Kidney (tissue), 14 donors: ENCODE results near the gene FANCC. TPM values are rescaled to one million over a fixed set of nuclear protein-coding genes. Genes with fewer than 3 reads are reported as not detected.

Experiments used
- DNase-seq, 5 donors: peaks; one replicate each; pipeline ENCODE4 v3.0.0-alpha.2; 2013 to 2020
- FAIRE-seq: peaks from 2 replicates; lab custom pipeline; 2012; peaks lifted over from hg19 to GRCh38; lab: Jason Lieb, UNC
- H3K27ac ChIP-seq, 2 donors: one replicate each; pipeline ENCODE4 v1.7.0; 2013; ENCODE audit warnings: low read depth in 2 of 2, low read length in 2 of 2, inconsistent platforms in 1 of 2
- H3K27me3 ChIP-seq: one replicate; pipeline ENCODE4 v1.7.1; 2013; ENCODE audit warnings: low read length, inconsistent platforms; ENCODE audit not compliant: control insufficient read depth, insufficient read depth
- H3K36me3 ChIP-seq, 3 donors: one replicate each; pipeline versions ENCODE4 v1.7.0 to v1.7.1; 2013; ENCODE audit warnings: low read length in 3 of 3, control low read depth in 1 of 3, inconsistent platforms in 1 of 3; ENCODE audit not compliant: insufficient read depth in 3 of 3, control insufficient read depth in 2 of 3
- H3K4me1 ChIP-seq, 3 donors: one replicate each; pipeline versions ENCODE4 v1.7.0 to v1.7.1; 2013; ENCODE audit warnings: low read length in 3 of 3, inconsistent platforms in 1 of 3, low read depth in 1 of 3; ENCODE audit not compliant: control insufficient read depth in 2 of 3, insufficient read depth in 2 of 3
- H3K4me3 ChIP-seq, 3 donors: one replicate each; pipeline versions ENCODE4 v1.7.0 to v1.8.1; 2013; ENCODE audit warnings: low read length in 3 of 3, control low read depth in 1 of 3, inconsistent platforms in 1 of 3
- H3K9ac ChIP-seq, 3 donors: one replicate each; pipeline versions ENCODE4 v1.7.0 to v1.7.1; 2013; ENCODE audit warnings: low read length in 3 of 3, control low read depth in 1 of 3, inconsistent platforms in 1 of 3
- H3K9me3 ChIP-seq, 3 donors: one replicate each; pipeline versions ENCODE4 v1.7.0 to v1.7.1; 2013; ENCODE audit warnings: low read length in 3 of 3, control low read depth in 1 of 3, inconsistent platforms in 1 of 3; ENCODE audit not compliant: control insufficient read depth in 2 of 3, insufficient read depth in 1 of 3
- intact Hi-C: fragments of 100-400 bp; cut with DNase I; formaldehyde crosslinking; loops from one replicate; pipeline ENCODE4 v1.11.1; 2022
- polyA plus RNA-seq: library from polyadenylated mRNA; stranded (reverse); fragments of 350-450 nt; fragmentation: Illumina TruSeq; extraction: RNeasy Lipid Tissue Mini Kit (QIAGEN cat#74804); gene quantifications from one replicate; pipeline ENCODE4 v1.2.3, GENCODE V29; 2014; ENCODE audit warnings: low read depth, low replicate concordance; ENCODE audit not compliant: insufficient read depth
- total RNA-seq: library from RNA; stranded (reverse); fragmentation: NEBNext Ultra II Directional; extraction: Animal tissue kit (Norgen Biotek cat#: 25700); gene quantifications from one replicate; pipeline ENCODE4 v1.2.1, GENCODE V29; 2021
- TF ChIP-seq, protein P1 (sequence below): IDR thresholded peaks from 3 replicates; pipeline ENCODE4 v1.5.1; 2012; ENCODE audit warnings: mild to moderate bottlenecking, moderate library complexity, borderline replicate concordance; ENCODE audit not compliant: insufficient read depth; ENCODE audit errors: extremely low read depth
- donor health status: control.
- donor health status: control.
- donor health status: control.
- donor health status: control.
- donor health status: control.
- donor health status: DM: yes; HTN: yes; CAD: no.
- donor health status: Normal renal cell carcinoma (clear cell type).

FANCC gene
- total and polyA plus RNA-seq, 2 donors from 2014 or later: 7.5 to 10.8 TPM

DNA sequence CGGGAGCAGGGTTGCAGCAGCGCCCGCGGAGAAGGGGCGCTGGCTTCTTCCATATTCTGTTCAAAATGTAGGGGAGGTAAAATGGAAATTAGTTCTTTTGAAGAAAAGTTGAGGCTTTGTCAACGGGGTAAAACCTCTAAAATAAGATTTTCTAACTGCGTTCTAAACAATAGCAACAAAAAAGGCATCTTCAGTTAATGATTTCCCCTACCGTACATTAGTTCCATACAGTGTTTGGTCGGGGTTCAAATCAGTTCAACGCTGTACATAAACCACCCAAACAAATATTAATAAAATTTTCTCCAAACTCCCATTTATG lies 343 bp upstream of the FANCC start:
- Histone ChIP-seq H3K27ac (peak overlapping the region; percentile 81 to 96), H3K27me3 (no peaks in the 10 kb centered on the region), H3K4me1 (no peaks in the 10 kb centered on the region), H3K9ac (peak overlapping the region; percentile 31 to 66 (median 43)), H3K9me3 (no peaks in the 10 kb centered on the region), H3K36me3 (no peaks in the 10 kb centered on the region), H3K4me3 (peak overlapping the region; percentile 74 to 91 (median 76))
- TF ChIP-seq, protein P1, sequence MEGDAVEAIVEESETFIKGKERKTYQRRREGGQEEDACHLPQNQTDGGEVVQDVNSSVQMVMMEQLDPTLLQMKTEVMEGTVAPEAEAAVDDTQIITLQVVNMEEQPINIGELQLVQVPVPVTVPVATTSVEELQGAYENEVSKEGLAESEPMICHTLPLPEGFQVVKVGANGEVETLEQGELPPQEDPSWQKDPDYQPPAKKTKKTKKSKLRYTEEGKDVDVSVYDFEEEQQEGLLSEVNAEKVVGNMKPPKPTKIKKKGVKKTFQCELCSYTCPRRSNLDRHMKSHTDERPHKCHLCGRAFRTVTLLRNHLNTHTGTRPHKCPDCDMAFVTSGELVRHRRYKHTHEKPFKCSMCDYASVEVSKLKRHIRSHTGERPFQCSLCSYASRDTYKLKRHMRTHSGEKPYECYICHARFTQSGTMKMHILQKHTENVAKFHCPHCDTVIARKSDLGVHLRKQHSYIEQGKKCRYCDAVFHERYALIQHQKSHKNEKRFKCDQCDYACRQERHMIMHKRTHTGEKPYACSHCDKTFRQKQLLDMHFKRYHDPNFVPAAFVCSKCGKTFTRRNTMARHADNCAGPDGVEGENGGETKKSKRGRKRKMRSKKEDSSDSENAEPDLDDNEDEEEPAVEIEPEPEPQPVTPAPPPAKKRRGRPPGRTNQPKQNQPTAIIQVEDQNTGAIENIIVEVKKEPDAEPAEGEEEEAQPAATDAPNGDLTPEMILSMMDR: no peak
- no peak for FAIRE-seq
- DNase-seq: no peak
- intact Hi-C loops: no loop called here

DNA sequence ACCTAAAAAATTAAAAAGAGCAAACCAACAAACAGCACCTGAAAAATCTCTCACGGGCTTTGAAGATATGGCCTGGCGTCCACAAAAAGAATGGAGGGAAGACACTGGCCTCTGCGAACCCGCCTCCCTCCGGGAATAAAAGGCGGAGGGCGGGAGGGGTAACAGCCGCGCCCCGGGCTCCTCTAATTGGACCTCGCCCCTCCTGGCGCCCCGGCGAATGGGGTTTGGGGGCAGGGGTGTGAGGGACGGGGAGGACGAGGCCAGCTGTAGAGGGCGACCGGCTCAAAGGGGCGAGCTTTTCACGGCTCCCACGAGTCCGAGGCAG lies 753 bp downstream of the FANCC start:
- Histone ChIP-seq H3K36me3 (no peaks in the 10 kb centered on the region), H3K9ac (peak overlapping the region in 2 of 3 donors; percentile 23 to 62), H3K9me3 (no peaks in the 10 kb centered on the region), H3K27me3 (no peaks in the 10 kb centered on the region), H3K27ac (peak overlapping the region; percentile 64 to 75), H3K4me1 (no peaks in the 10 kb centered on the region), H3K4me3 (peak overlapping the region; percentile 62 to 91 (median 70))
- TF ChIP-seq, protein P1: no peak
- FAIRE-seq: no peak
- peak in 3 of 5 donors; percentile 85 to 89 (median 87) for DNase-seq
- intact Hi-C loops: no loop called here

DNA sequence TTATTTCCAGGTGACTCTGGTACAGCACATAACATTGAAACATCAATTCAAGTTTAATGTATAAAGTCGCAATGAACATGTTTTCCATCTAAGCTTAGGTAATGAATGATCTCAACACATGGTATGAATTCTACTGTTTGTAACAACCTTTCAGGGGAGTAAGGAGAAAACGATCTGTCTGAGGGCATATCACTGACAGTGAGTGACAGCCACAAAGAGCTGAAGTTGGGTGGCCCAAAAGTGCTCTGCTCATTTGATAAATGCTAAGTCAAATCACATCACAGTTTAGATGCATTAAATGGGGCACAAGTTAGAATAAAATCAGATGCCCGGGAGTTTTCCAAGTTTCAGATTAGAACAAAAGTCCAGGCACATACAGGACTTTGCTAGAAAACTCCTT lies 1.2 kb downstream of the FANCC start:
- no peak for FAIRE-seq
- Histone ChIP-seq H3K4me3 (peak overlapping the region; percentile 57 to 91 (median 62)), H3K27ac (peak overlapping the region; percentile 5 to 75), H3K27me3 (no peaks in the 10 kb centered on the region), H3K9me3 (no peaks in the 10 kb centered on the region), H3K9ac (peak overlapping the region in 1 of 3 donors; percentile 62), H3K4me1 (no peaks in the 10 kb centered on the region), H3K36me3 (no peaks in the 10 kb centered on the region)
- intact Hi-C loops: no loop called here
- TF ChIP-seq, protein P1: no peak
- DNase-seq: peak in 2 of 5 donors; percentile 29 to 42

DNA sequence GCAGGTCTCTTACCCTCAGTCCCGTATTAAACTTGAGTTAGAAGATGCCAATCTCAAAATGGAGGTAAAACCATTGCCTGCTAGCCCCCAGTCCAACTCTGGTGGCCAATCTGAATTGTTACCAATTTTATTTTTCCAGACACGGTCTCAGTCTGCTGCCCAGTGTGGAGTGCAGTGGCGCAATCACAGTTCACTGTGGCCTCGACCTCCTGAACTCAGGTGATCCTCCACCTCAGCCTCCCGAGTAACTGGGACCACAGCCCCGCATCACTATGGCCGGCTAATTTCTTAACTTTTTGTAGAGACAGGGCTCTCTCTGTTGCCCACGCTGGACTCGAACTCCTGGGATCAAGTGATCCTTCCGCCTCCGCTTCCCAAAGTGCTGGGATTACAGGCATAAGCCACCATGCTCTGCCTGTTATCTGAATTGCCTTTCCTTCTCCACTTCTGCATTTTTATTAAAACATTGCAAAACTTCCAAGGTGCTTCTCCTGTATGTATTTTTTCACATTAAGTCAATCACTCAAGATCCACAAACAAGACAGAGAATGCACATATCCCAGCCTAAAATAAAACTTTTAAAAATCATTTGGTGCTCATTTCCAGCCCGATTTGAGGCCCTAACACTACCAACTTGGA lies 2.3 kb downstream of the FANCC start:
- H3K9ac ChIP-seq: no peak overlapping the region
- TF ChIP-seq, protein P1: no peak
- no peaks in the 10 kb centered on the region for H3K36me3 ChIP-seq
- H3K27me3 ChIP-seq: no peaks in the 10 kb centered on the region
- no peaks in the 10 kb centered on the region for H3K9me3 ChIP-seq
- DNase-seq: no peak
- intact Hi-C loops: no loop called here
- FAIRE-seq: no peak
- no peak overlapping the region for H3K4me3 ChIP-seq
- H3K4me1 ChIP-seq: no peaks in the 10 kb centered on the region
- no peak overlapping the region for H3K27ac ChIP-seq
